PFSK-1 (cell line): ENCODE measurements around the gene VWA1.

Experiments
- REST ChIP-seq, 2 experiments: IDR thresholded peaks; 2 replicates each; pipeline versions ENCODE4 v1.6.1 to v1.8.0; 2011 to 2012; ENCODE audit warnings: low read depth in 2 of 2, low read length in 2 of 2, control low read depth in 1 of 2, inconsistent platforms in 1 of 2, mild to moderate bottlenecking in 1 of 2, moderate library complexity in 1 of 2; ENCODE audit not compliant: insufficient read depth in 1 of 2
- SIN3A ChIP-seq: IDR thresholded peaks from 2 replicates; pipeline ENCODE4 v1.6.1; 2012; ENCODE audit warnings: mild to moderate bottlenecking, low read length, moderate library complexity, borderline replicate concordance; ENCODE audit not compliant: insufficient read depth

- TF ChIP-seq SIN3A (no peak), REST (IDR thresholded peaks at IDR 0.05; ENCODE audit: insufficient read depth in 1 of 2, low read depth in 2 of 2, low read length in 2 of 2) (no peak)
These were observed 7.3 kb upstream of the VWA1 start for GRCh38 chr1:1428174-1428573.
